H1 (cell line): ENCODE measurements around the gene GDPD1. TPM values are rescaled to one million over a fixed set of nuclear protein-coding genes. Genes with fewer than 3 reads are reported as not detected.

Experiments used
- CTBP2 ChIP-seq: IDR thresholded peaks from 2 replicates; pipeline ENCODE4 v1.7.0; 2011; ENCODE audit warnings: borderline replicate concordance, mild to moderate bottlenecking, moderate library complexity, mixed read lengths, low read length; ENCODE audit not compliant: insufficient read depth, insufficient read length
- TEAD4 ChIP-seq: IDR thresholded peaks from 2 replicates; pipeline ENCODE4 v1.6.1; 2012; ENCODE audit warnings: low read depth, low read length, inconsistent platforms, mixed read lengths
- polyA plus RNA-seq, 7 experiments: library from polyadenylated mRNA; depleted of rRNA in 3 of 7; stranded (reverse) in 5 of 7; unstranded in 2 of 7; fragments of >200 nt in 5 of 7; fragments of 200-250 nt in 2 of 7; gene quantifications; 1 replicate in 5 of 7; 2 replicates in 1 of 7; 4 replicates in 1 of 7; pipeline versions ENCODE4 v1.2.1 to v1.2.3, GENCODE V29; 2011 to 2013; ENCODE audit warnings: missing spikeins in 2 of 7, mixed read lengths in 2 of 7
- total RNA-seq: library from RNA; stranded (reverse); fragmentation: NEBNext Ultra II Directional; extraction: Animal tissue kit (Norgen Biotek cat#: 25700); gene quantifications from 2 replicates; pipeline ENCODE4 v1.2.1, GENCODE V29; 2021

GDPD1 gene
- total and polyA plus RNA-seq, 2 of the 8 experiments (the other 6 are each of a cell fraction or from before 2014, with no cell fraction given), result 3.2 to 7.7 TPM

DNA sequence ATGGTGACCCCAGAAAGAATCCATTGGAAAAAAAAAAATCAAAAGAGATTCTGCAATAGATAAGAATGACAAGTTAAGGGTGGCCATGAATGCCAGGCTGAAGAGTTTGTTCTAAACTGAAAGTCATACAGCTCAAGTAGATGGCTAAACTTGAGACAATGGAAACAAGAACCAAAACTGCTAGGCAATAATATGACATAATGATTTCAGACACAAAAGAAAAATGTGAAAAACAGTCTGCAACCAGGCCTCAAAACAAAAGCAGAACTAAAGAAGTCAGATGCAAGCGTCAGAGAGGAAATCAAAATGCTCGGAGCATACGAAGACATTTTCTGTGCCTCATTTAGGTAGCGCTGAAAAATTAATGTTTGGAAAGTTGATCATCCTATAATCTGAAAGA is 56.7 kb downstream of the GDPD1 start (continued):
- TF ChIP-seq CTBP2 (no peak), TEAD4 (no peak)
